CD4-positive, alpha-beta memory T cell (primary cell): Measurements from ENCODE around the gene ZNF830. TPM values are rescaled to one million over a fixed set of nuclear protein-coding genes. Genes with fewer than 3 reads are reported as not detected.
A peak's percentile ranks its signal among the peaks of the same experiment; 100 is the strongest.
"Not testable (repeated sequence)": the region's sequence is repeated elsewhere in the genome, so short reads cannot be mapped to it uniquely, and the experiment has no call there.

Experiments
- CTCF ChIA-PET: fragments of 350-600 bp; sonication (Branson Sonifier 250); formaldehyde crosslinking; loops from one replicate; lab custom pipeline; 2021; ENCODE audit warnings: inconsistent platforms; ENCODE audit not compliant: partially characterized antibody; lab: Charles Lee
- POLR2A ChIA-PET: fragments of 350-600 bp; sonication (Branson Sonifier 250); formaldehyde crosslinking; loops from one replicate; lab custom pipeline; 2021; ENCODE audit not compliant: partially characterized antibody; lab: Charles Lee
- DNase-seq, 5 donors: peaks; one replicate each; pipeline versions ENCODE4 v3.0.0 to v3.0.0-alpha.2; 2020 to 2022; ENCODE audit warnings: mixed read lengths in 1 of 5
- H3K27ac ChIP-seq: one replicate; pipeline ENCODE4 v1.7.0; 2013; ENCODE audit warnings: low read depth, low read length
- H3K27me3 ChIP-seq: 2 replicates; pipeline ENCODE4 v1.7.0; 2013; ENCODE audit warnings: mild to moderate bottlenecking, low read length, moderate library complexity; ENCODE audit not compliant: insufficient read depth
- H3K36me3 ChIP-seq: 2 replicates; pipeline ENCODE4 v1.7.0; 2013; ENCODE audit warnings: mild to moderate bottlenecking, low read length, moderate library complexity; ENCODE audit not compliant: insufficient read depth
- H3K4me1 ChIP-seq: 2 replicates; pipeline ENCODE4 v1.7.0; 2013; ENCODE audit warnings: mild to moderate bottlenecking, low read length, moderate library complexity; ENCODE audit not compliant: insufficient read depth
- H3K4me3 ChIP-seq, 2 donors: one replicate each; pipeline ENCODE4 v1.7.0; 2013; ENCODE audit warnings: low read length in 2 of 2, mild to moderate bottlenecking in 1 of 2
- H3K9me3 ChIP-seq, 2 donors: one replicate each; pipeline ENCODE4 v1.7.0; 2013; ENCODE audit warnings: low read length in 2 of 2, control low read depth in 1 of 2; ENCODE audit not compliant: control insufficient read depth in 1 of 2
- H3K27ac Mint-ChIP-seq, 7 donors: one replicate each; pipeline ENCODE4 v1.8.0; 2020 to 2021; ENCODE audit warnings: mixed read lengths in 7 of 7, mild to moderate bottlenecking in 6 of 7, inconsistent platforms in 3 of 7, moderate library complexity in 3 of 7
- H3K27me3 Mint-ChIP-seq, 2 donors: one replicate each; pipeline ENCODE4 v1.8.0; 2020 to 2021; ENCODE audit warnings: mixed read lengths in 2 of 2
- H3K36me3 Mint-ChIP-seq, 2 donors: one replicate each; pipeline ENCODE4 v1.8.0; 2020 to 2021; ENCODE audit warnings: mixed read lengths in 2 of 2, inconsistent platforms in 1 of 2, mild to moderate bottlenecking in 1 of 2
- H3K4me1 Mint-ChIP-seq, 4 donors: one replicate each; pipeline ENCODE4 v1.8.0; 2020 to 2021; ENCODE audit warnings: mixed read lengths in 4 of 4, mild to moderate bottlenecking in 1 of 4
- H3K4me3 Mint-ChIP-seq, 8 donors: one replicate each; pipeline ENCODE4 v1.8.0; 2020 to 2021; ENCODE audit warnings: mixed read lengths in 8 of 8, mild to moderate bottlenecking in 7 of 8, moderate library complexity in 6 of 8, inconsistent platforms in 3 of 8
- H3K9me3 Mint-ChIP-seq, 8 donors: one replicate each; pipeline ENCODE4 v1.8.0; 2020 to 2021; ENCODE audit warnings: mixed read lengths in 8 of 8, mild to moderate bottlenecking in 5 of 8, inconsistent platforms in 3 of 8, moderate library complexity in 1 of 8
- intact Hi-C: fragments of 100-400 bp; cut with micrococcal nuclease; formaldehyde crosslinking; loops from one replicate; pipeline ENCODE4 v1.15.1; 2023
- polyA plus RNA-seq, 2 donors: library from polyadenylated mRNA; unstranded; fragments of 300-500 nt; fragmentation: Illumina TruSeq; gene quantifications; one replicate each; pipeline ENCODE4 v1.2.3, GENCODE V29; 2021
- total RNA-seq, 2 experiments: library from RNA; stranded (reverse); gene quantifications; one replicate each; pipeline ENCODE4 v1.2.3, GENCODE V29; 2021

Gene ZNF830
- total and polyA plus RNA-seq, 4 experiments from 2014 or later = 16.7 to 44.0 (median 32.7) TPM

GRCh38 chr17:34999456-34999855 is 38.1 kb downstream of the ZNF830 start:
- Mint-ChIP-seq H3K9me3 (no peaks in the 10 kb centered on the region), H3K27ac (peak overlapping the region in 1 of 7 donors; percentile 12), H3K36me3 (peaks cover 19 to 68% of the 10 kb centered on the region in 2 donors), H3K4me3 (no peak overlapping the region), H3K27me3 (no peaks in the 10 kb centered on the region), H3K4me1 (peaks cover 4 to 12% (median 5%) of the 10 kb centered on the region in 4 donors)
- Histone ChIP-seq H3K9me3 (no peaks in the 10 kb centered on the region), H3K36me3 (peaks cover 15% of the 10 kb centered on the region), H3K27ac (no peak overlapping the region), H3K4me3 (no peak overlapping the region), H3K27me3 (no peaks in the 10 kb centered on the region), H3K4me1 (peaks cover 7% of the 10 kb centered on the region)
- CTCF ChIA-PET = interaction anchor here (0.9 to 8.5 kb wide), 17 partner anchors 8 to 120 kb away, joined by 3 to 115 read pairs (median 6); partner anchors contain the start of genes FNDC8, RAD51D and RFFL
- intact Hi-C loops = no loop called here
- DNase-seq = no peak
- POLR2A ChIA-PET = interaction anchor here (0.6 to 4.3 kb wide), 8 partner anchors 19 to 120 kb away, joined by 3 to 34 read pairs (median 9); partner anchors contain the start of genes LIG3, RAD51D and RFFL

GRCh38 chr17:35000965-35001364 is 39.6 kb downstream of the ZNF830 start:
- H3K4me1 ChIP-seq, intact Hi-C loops, DNase-seq, H3K4me3 Mint-ChIP-seq, H3K27me3 ChIP-seq, H3K9me3 Mint-ChIP-seq, H3K27ac ChIP-seq, H3K9me3 ChIP-seq, H3K27me3 Mint-ChIP-seq, H3K4me3 ChIP-seq: not testable (repeated sequence)
- Mint-ChIP-seq H3K36me3 (peaks cover 11 to 65% of the 10 kb centered on the region in 2 donors), H3K4me1 (peaks cover 4 to 12% (median 5%) of the 10 kb centered on the region in 4 donors), H3K27ac (peak overlapping the region in 2 of 7 donors; percentile 35 to 52)
- POLR2A ChIA-PET = interaction anchor here (0.6 to 1.9 kb wide), 4 partner anchors 21 to 89 kb away, joined by 3 to 5 read pairs (median 4); partner anchors contain the start of gene RFFL
- H3K36me3 ChIP-seq = peaks cover 15% of the 10 kb centered on the region
- CTCF ChIA-PET = interaction anchor here (0.8 to 8.5 kb wide), 9 partner anchors 8 to 119 kb away, joined by 3 to 115 read pairs (median 10); partner anchors contain the start of genes FNDC8, RAD51D and RFFL

GRCh38 chr17:35001549-35001948 is 40.2 kb downstream of the ZNF830 start:
- peaks cover 4 to 12% (median 5%) of the 10 kb centered on the region in 4 donors for H3K4me1 Mint-ChIP-seq
- H3K27me3 Mint-ChIP-seq = no peaks in the 10 kb centered on the region
- H3K4me3 Mint-ChIP-seq = no peak overlapping the region
- intact Hi-C loops = no loop called here
- no peaks in the 10 kb centered on the region for H3K9me3 ChIP-seq
- POLR2A ChIA-PET = interaction anchor here (1.5 to 2.3 kb wide), 3 partner anchors 20 to 88 kb away, joined by 4 to 10 read pairs (median 5); partner anchors contain the start of gene RFFL
- DNase-seq = no peak
- CTCF ChIA-PET = interaction anchor here (1.2 to 8.5 kb wide), 8 partner anchors 11 to 118 kb away, joined by 3 to 115 read pairs (median 8); partner anchors contain the start of genes FNDC8, RAD51D and RFFL
- peaks cover 15% of the 10 kb centered on the region for H3K36me3 ChIP-seq
- peaks cover 7% of the 10 kb centered on the region for H3K4me1 ChIP-seq
- H3K27me3 ChIP-seq = no peaks in the 10 kb centered on the region
- H3K36me3 Mint-ChIP-seq = peaks cover 7 to 64% of the 10 kb centered on the region in 2 donors
- no peak overlapping the region for H3K27ac ChIP-seq
- peak overlapping the region in 4 of 7 donors; percentile 28 to 52 (median 36) for H3K27ac Mint-ChIP-seq
- H3K9me3 Mint-ChIP-seq = no peaks in the 10 kb centered on the region
- no peak overlapping the region for H3K4me3 ChIP-seq

- Mint-ChIP-seq H3K27me3 (no peaks in the 10 kb centered on the region), H3K36me3 (peaks cover 14 to 73% of the 10 kb centered on the region in 2 donors), H3K4me3 (no peak overlapping the region), H3K27ac (peak overlapping the region in 1 of 7 donors; percentile 58), H3K9me3 (no peaks in the 10 kb centered on the region), H3K4me1 (peaks cover 3 to 10% (median 5%) of the 10 kb centered on the region in 4 donors)
- Histone ChIP-seq H3K27ac (no peak overlapping the region), H3K27me3 (no peaks in the 10 kb centered on the region), H3K4me3 (no peak overlapping the region), H3K9me3 (no peaks in the 10 kb centered on the region), H3K36me3 (peaks cover 19% of the 10 kb centered on the region), H3K4me1 (peaks cover 6% of the 10 kb centered on the region)
- ChIA-PET POLR2A (interaction anchor here (0.5 to 2.3 kb wide), 4 partner anchors 20 to 1083 kb away, joined by 3 to 10 read pairs (median 4); partner anchors contain the start of gene RFFL), CTCF (interaction anchor here (1.1 to 2.0 kb wide), 4 partner anchors 19 to 84 kb away, joined by 3 to 8 read pairs (median 4); partner anchors contain the start of gene RFFL)
- no peak for DNase-seq
- intact Hi-C loops = no loop called here
These were observed 41.7 kb downstream of the ZNF830 start for GRCh38 chr17:35002876-35003551.

DNA sequence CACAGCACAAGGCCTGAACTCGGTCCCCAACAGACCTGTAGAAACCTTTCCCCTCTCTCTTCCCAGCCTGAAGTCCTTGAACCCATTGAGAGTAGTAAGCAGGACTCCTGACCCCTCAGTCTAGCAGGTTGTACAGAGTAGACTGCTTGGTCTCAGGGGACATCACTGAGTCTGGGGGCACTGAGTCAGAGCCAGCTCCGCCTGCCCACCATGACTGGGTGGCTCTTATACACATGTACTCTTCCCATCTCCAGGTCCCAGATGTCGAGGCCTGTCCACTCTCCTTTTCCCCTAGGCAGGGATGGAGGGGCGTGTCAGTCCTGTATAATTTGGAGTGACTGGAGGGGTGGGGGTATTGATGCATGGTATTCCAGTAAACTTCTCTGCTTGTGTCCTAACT is 42.4 kb downstream of the ZNF830 start:
- peaks cover 18 to 69% of the 10 kb centered on the region in 2 donors for H3K36me3 Mint-ChIP-seq

GRCh38 chr17:35006345-35006744 is 45.0 kb downstream of the ZNF830 start:
- CTCF ChIA-PET = interaction anchor here (2.3 kb wide), 1 partner anchor 58 kb away, joined by 6 read pairs; no protein-coding TSS in a partner anchor
- Histone ChIP-seq H3K27ac (no peak overlapping the region), H3K4me1 (no peaks in the 10 kb centered on the region), H3K27me3 (no peaks in the 10 kb centered on the region), H3K9me3 (no peaks in the 10 kb centered on the region), H3K36me3 (peaks cover 31% of the 10 kb centered on the region), H3K4me3 (no peak overlapping the region)
- Mint-ChIP-seq H3K4me1 (peaks cover 0 to 5% (median under 1%) of the 10 kb centered on the region in 4 donors), H3K27me3 (no peaks in the 10 kb centered on the region), H3K36me3 (peaks cover 32 to 79% of the 10 kb centered on the region in 2 donors), H3K27ac (peak overlapping the region in 3 of 7 donors; percentile 42 to 76 (median 46)), H3K9me3 (no peaks in the 10 kb centered on the region), H3K4me3 (no peak overlapping the region)
- intact Hi-C loops = no loop called here
- POLR2A ChIA-PET = interaction anchor here (1.0 to 2.0 kb wide), 2 partner anchors 12 to 100 kb away, joined by 3 to 5 read pairs; no protein-coding TSS in a partner anchor
- no peak for DNase-seq

More for the DNA sequence above, 42.4 kb downstream of the ZNF830 start:
- no peak for DNase-seq
- intact Hi-C loops = no loop called here
- H3K9me3 Mint-ChIP-seq = no peaks in the 10 kb centered on the region
- H3K9me3 ChIP-seq = no peaks in the 10 kb centered on the region
- H3K36me3 ChIP-seq = peaks cover 21% of the 10 kb centered on the region
- H3K27ac ChIP-seq = no peak overlapping the region
- no peaks in the 10 kb centered on the region for H3K27me3 ChIP-seq
- no peaks in the 10 kb centered on the region for H3K27me3 Mint-ChIP-seq
- no peaks in the 10 kb centered on the region for H3K4me1 ChIP-seq
- ChIA-PET POLR2A (interaction anchor here (0.5 to 2.3 kb wide), 4 partner anchors 20 to 1082 kb away, joined by 3 to 10 read pairs (median 4); partner anchors contain the start of gene RFFL), CTCF (interaction anchor here (2.0 kb wide), 1 partner anchor 19 kb away, joined by 8 read pairs; no protein-coding TSS in a partner anchor)
- H3K27ac Mint-ChIP-seq = peak overlapping the region in 4 of 7 donors; percentile 20 to 76 (median 56)
- no peak overlapping the region for H3K4me3 Mint-ChIP-seq
- H3K4me3 ChIP-seq = no peak overlapping the region
- H3K4me1 Mint-ChIP-seq = peaks cover 0 to 5% (median under 1%) of the 10 kb centered on the region in 4 donors
